Left lung (tissue), 10 donors: ENCODE data around the gene TRIP13. TPM values are rescaled to one million over a fixed set of nuclear protein-coding genes. Genes with fewer than 3 reads are reported as not detected.

Experiments
- ATAC-seq: fragments of 200-7000 bp; cut with Tn5 transposase; one replicate; pipeline ENCODE4 v1.9.1; 2020; ENCODE audit warnings: moderate library complexity
- DNase-seq, 4 donors: peaks; one replicate each; pipeline ENCODE4 v3.0.0-alpha.2; 2013 to 2020
- H3K27ac ChIP-seq, 2 donors: fragments of 200-600 bp; sonication (generic) in 1 of 2; one replicate each; pipeline versions ENCODE4 v1.5.0 to v1.8.0; 2020 to 2021
- H3K27me3 ChIP-seq, 2 donors: fragments of 200-600 bp; sonication (generic) in 1 of 2; one replicate each; pipeline versions ENCODE4 v1.5.0 to v1.8.0; 2020 to 2021
- H3K36me3 ChIP-seq, 2 donors: fragments of 200-600 bp; sonication (generic) in 1 of 2; one replicate each; pipeline versions ENCODE4 v1.5.0 to v1.8.0; 2020 to 2021
- H3K4me1 ChIP-seq, 2 donors: fragments of 200-600 bp; one replicate each; pipeline ENCODE4 v1.8.0; 2021
- H3K4me3 ChIP-seq, 2 donors: fragments of 200-600 bp; sonication (generic) in 1 of 2; one replicate each; pipeline versions ENCODE4 v1.5.0 to v1.8.0; 2020 to 2021; ENCODE audit warnings: mild to moderate bottlenecking in 1 of 2
- H3K9me3 ChIP-seq, 2 donors: fragments of 200-600 bp; sonication (generic) in 1 of 2; one replicate each; pipeline versions ENCODE4 v1.5.0 to v1.8.0; 2020 to 2021
- CTCF ChIP-seq, 2 donors: fragments of 200-600 bp; sonication (generic) in 1 of 2; IDR thresholded peaks; one replicate each; pipeline versions ENCODE4 v1.5.0 to v1.8.0; 2021; ENCODE audit warnings: antibody characterized with exemption in 2 of 2
- intact Hi-C, 2 donors: fragments of 100-400 bp; cut with DNase I; formaldehyde crosslinking; loops; one replicate each; pipeline versions ENCODE4 v1.11.2 to v1.14.2; 2022
- polyA plus RNA-seq, 6 donors: library from polyadenylated mRNA; unstranded; fragments of 120-200 nt; gene quantifications; one replicate each; pipeline ENCODE4 v1.2.1, GENCODE V29; 2013; ENCODE audit not compliant: insufficient read length in 6 of 6
- total RNA-seq, 2 donors: library from RNA; stranded (reverse); fragmentation: NEBNext Ultra II Directional; extraction: Animal tissue kit (Norgen Biotek cat#: 25700); gene quantifications; one replicate each; pipeline ENCODE4 v1.2.1, GENCODE V29; 2021
- donor health status: DM: no; HTN: yes; CAD: no.
- donor health status: DM: no; HTN: no; CAD: no.

The TRIP13 gene
- total and polyA plus RNA-seq, 8 donors: 4.3 to 17.4 (median 12.2) TPM

GRCh38 chr5:960551-960950 is 67.9 kb downstream of the TRIP13 start:
- no peaks in the 10 kb centered on the region for H3K36me3 ChIP-seq
- DNase-seq (no peak), ATAC-seq (no peak)
- no peaks in the 10 kb centered on the region for H3K9me3 ChIP-seq
- H3K27ac ChIP-seq: no peak overlapping the region
- TF ChIP-seq CTCF (IDR thresholded peaks at IDR 0.05): no peak
- no peak overlapping the region for H3K4me3 ChIP-seq
- H3K4me1 ChIP-seq: peaks cover 23 to 32% of the 10 kb centered on the region in 2 donors
- intact Hi-C loops: no loop called here
- H3K27me3 ChIP-seq: peaks cover 0 to 39% of the 10 kb centered on the region in 2 donors

- no peak for TF ChIP-seq CTCF (IDR thresholded peaks at IDR 0.05)
- peaks cover 0 to 37% of the 10 kb centered on the region in 2 donors for H3K27me3 ChIP-seq
- H3K4me1 ChIP-seq: peaks cover 21 to 31% of the 10 kb centered on the region in 2 donors
- H3K4me3 ChIP-seq: no peak overlapping the region
- H3K9me3 ChIP-seq: no peaks in the 10 kb centered on the region
- no peak overlapping the region for H3K27ac ChIP-seq
- H3K36me3 ChIP-seq: no peaks in the 10 kb centered on the region
- ATAC-seq (peak; percentile 7), DNase-seq (peak in 1 of 4 donors; percentile 39)
- intact Hi-C loops: no loop called here
These were observed 68.5 kb downstream of the TRIP13 start for GRCh38 chr5:961002-961710.

- DNase-seq (no peak), ATAC-seq (no peak)
- Histone ChIP-seq H3K27me3 (peaks cover 0 to 37% of the 10 kb centered on the region in 2 donors), H3K4me3 (no peak overlapping the region), H3K9me3 (no peaks in the 10 kb centered on the region), H3K27ac (no peak overlapping the region), H3K36me3 (no peaks in the 10 kb centered on the region), H3K4me1 (peaks cover 15 to 24% of the 10 kb centered on the region in 2 donors)
- no peak for TF ChIP-seq CTCF (IDR thresholded peaks at IDR 0.05)
- intact Hi-C loops: no loop called here
These were observed 69.1 kb downstream of the TRIP13 start for GRCh38 chr5:961711-962240.

- no peak overlapping the region for H3K4me3 ChIP-seq
- no peaks in the 10 kb centered on the region for H3K36me3 ChIP-seq
- peaks cover 10 to 18% of the 10 kb centered on the region in 2 donors for H3K4me1 ChIP-seq
- DNase-seq: no peak
- peaks cover 0 to 36% of the 10 kb centered on the region in 2 donors for H3K27me3 ChIP-seq
- no peak for TF ChIP-seq CTCF (IDR thresholded peaks at IDR 0.05)
- no peak for ATAC-seq
- no peaks in the 10 kb centered on the region for H3K9me3 ChIP-seq
- intact Hi-C loops: no loop called here
- H3K27ac ChIP-seq: no peak overlapping the region
These were observed 69.7 kb downstream of the TRIP13 start for GRCh38 chr5:962386-962785.

- H3K9me3 ChIP-seq: no peaks in the 10 kb centered on the region
- no peak for TF ChIP-seq CTCF (IDR thresholded peaks at IDR 0.05)
- peaks cover 0 to 37% of the 10 kb centered on the region in 2 donors for H3K27me3 ChIP-seq
- H3K4me1 ChIP-seq: peaks cover 6 to 14% of the 10 kb centered on the region in 2 donors
- no peak for ATAC-seq
- H3K36me3 ChIP-seq: no peaks in the 10 kb centered on the region
- H3K27ac ChIP-seq: no peak overlapping the region
- no peak overlapping the region for H3K4me3 ChIP-seq
- no peak for DNase-seq
- intact Hi-C loops: no loop called here
These were observed 70.1 kb downstream of the TRIP13 start for GRCh38 chr5:962801-963200.
